ENCODE results near the gene SDK2.

Gene SDK2

DNA sequence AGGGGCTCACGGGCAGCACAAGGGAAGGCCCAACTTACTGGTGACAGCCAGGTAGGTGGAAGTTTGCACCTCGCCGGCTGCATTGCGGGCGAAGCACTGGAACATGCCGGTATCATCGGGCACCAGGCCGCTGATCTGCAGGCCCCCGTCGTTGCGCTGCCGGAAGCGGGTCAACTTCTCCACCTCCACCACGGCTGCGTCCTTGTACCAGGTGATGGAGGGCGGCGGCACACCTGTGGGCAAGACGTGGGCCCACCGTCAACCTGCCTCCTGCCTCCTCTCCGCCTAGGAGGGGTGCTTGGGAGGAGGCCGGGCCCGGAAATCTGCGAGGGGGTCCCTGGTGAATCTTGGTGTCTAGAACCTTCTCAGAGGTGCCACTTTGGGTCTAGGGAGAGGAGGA lies 208.8 kb downstream of the SDK2 start:
- TF ChIP-seq, protein P1, sequence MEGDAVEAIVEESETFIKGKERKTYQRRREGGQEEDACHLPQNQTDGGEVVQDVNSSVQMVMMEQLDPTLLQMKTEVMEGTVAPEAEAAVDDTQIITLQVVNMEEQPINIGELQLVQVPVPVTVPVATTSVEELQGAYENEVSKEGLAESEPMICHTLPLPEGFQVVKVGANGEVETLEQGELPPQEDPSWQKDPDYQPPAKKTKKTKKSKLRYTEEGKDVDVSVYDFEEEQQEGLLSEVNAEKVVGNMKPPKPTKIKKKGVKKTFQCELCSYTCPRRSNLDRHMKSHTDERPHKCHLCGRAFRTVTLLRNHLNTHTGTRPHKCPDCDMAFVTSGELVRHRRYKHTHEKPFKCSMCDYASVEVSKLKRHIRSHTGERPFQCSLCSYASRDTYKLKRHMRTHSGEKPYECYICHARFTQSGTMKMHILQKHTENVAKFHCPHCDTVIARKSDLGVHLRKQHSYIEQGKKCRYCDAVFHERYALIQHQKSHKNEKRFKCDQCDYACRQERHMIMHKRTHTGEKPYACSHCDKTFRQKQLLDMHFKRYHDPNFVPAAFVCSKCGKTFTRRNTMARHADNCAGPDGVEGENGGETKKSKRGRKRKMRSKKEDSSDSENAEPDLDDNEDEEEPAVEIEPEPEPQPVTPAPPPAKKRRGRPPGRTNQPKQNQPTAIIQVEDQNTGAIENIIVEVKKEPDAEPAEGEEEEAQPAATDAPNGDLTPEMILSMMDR (IDR thresholded peaks at IDR 0.05; ENCODE audit: insufficient read depth, low read depth, low read length, missing control alignments) = no peak

DNA sequence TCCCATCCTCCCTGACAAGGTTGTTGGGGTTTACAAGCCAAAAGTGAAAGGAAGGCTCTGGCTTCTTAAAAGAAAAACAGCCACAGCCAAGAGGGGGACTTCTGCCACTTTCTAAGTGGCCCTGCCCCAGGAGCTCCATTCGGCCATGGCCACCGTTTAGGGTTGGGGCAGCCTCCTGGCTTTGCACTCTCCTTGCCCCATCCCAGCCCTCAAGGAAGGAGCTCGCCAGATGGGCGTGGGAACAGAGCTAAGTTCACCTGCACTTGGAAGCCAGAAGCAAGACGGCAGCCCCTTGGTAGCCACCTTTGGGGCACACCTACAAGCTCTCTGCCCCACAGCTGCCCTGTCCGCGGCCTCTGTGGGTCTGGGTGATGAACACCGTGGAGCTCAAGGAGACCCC lies 210.1 kb downstream of the SDK2 start:
- no peak for DNase-seq (ENCODE audit: low read depth)
- TF ChIP-seq, protein P1 (IDR thresholded peaks at IDR 0.05; ENCODE audit: insufficient read depth, low read depth, low read length, missing control alignments) = no peak
- H3K4me3 ChIP-seq (ENCODE audit: low read length) = no peak overlapping the region

More for the DNA sequence above, 208.8 kb downstream of the SDK2 start:
- DNase-seq (ENCODE audit: low read depth) = no peak
- no peak overlapping the region for H3K4me3 ChIP-seq (ENCODE audit: low read length)

DNA sequence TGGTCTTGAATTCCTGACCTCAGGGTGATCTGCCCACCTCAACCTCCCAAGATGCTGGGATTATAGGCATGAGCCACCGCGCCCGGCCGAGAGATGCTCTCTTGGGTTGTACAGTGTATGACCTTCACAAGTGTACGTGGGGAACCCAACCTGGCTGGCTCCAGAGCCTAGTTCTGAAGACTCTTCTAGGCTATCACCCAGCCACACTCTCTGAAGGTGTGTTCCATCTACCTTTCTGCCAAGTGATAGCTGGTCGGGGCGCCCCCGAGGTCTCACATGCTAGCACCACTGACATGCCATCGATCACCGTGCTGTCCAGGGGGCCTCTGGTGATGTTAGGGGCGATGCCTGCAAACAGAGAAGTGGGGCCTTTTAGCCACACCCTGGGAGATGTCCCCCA lies 210.7 kb downstream of the SDK2 start:
- no peak for DNase-seq (ENCODE audit: low read depth)
- no peak overlapping the region for H3K4me3 ChIP-seq (ENCODE audit: low read length)
- TF ChIP-seq, protein P1 (IDR thresholded peaks at IDR 0.05; ENCODE audit: insufficient read depth, low read depth, low read length, missing control alignments) = no peak

DNA sequence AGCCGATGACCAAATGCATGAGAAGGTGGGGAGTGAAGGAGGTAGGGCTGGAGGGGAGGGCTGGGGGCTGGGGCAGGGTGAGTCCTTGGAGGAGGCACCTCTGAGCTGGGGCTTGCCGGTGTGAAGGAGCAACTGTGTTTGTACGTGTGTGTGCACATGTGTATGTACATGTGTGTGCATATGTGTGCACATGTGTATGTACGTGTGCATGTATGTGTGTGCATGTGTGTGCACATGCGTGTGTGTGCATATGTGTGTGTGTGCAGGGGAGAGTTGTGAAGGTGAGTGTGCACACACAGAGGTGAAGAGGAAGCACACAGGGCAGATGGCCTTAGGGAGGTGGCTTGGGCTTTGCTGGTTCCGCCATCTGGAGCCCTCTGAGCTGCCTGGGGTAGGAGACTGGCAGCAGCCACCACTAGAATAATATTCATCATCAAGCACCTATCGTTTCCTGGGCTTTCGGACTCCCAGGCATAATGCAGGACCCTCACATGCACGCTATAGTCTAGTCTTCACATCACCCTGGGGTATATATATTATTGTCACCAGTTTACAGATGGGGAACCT lies 211.5 kb downstream of the SDK2 start:
- no peak for DNase-seq (ENCODE audit: low read depth)
- TF ChIP-seq, protein P1 (IDR thresholded peaks at IDR 0.05; ENCODE audit: insufficient read depth, low read depth, low read length, missing control alignments) = no peak
- no peak overlapping the region for H3K4me3 ChIP-seq (ENCODE audit: low read length)

DNA sequence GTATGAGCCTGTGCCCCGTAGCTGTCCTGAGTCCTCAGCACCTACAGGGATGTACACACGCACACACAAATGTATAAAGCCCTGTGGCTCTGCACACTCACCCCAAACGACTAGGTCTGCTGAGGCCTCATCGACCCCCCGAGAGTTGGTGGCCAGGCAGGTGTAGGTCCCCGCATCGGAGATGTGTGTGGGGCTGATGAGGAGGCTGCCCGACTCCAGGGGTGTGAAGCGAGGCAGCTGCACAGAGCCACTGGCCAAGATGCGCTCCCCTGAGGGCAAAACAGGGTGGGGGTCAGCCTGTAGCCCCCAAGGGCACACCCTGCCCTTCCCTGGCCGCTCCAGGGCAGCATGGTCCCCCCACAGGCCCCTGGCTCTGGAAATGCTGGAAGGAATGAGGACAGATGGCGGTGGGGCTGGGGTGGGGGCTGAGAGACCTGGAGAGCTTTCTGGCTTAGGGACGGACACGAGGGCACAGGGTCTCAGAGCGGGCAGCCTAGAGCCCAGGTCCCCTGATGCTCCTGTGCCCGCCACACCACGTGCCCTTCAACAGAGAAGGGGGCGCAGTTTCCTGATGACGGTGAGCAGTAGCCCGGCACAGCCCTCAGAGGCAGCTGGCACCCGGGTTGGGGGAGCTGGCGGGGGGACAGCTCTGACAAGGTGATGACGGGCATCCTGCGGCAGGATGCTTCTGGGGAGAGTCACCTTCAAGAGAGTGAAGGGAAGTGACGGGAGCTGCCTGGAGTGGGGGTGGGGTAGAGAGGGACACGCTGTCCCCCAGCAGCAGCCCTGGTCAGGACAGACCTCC lies 212.6 kb downstream of the SDK2 start:
- H3K4me3 ChIP-seq (ENCODE audit: low read length) = no peak overlapping the region
- no peak for DNase-seq (ENCODE audit: low read depth)
- TF ChIP-seq, protein P1 (IDR thresholded peaks at IDR 0.05; ENCODE audit: insufficient read depth, low read depth, low read length, missing control alignments) = no peak

DNA sequence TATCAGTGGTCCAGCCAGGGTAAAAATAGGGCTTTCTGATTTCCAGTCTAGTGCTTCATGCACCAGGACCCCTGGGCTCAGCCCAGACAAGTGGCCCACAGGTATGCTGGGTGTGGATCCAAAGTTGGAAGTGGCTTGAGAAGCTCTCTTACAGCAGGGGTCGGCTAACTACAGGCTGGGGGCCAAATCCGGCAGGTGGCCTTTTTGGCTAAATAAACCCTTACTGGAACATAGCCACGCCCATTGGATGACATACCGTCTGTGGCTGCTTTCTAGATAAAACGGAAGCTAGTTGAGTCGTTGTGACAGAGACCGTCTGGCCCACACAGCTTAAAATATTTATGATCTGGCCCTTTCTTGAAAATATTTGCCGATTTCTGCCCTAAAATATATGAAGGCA lies 213.4 kb downstream of the SDK2 start:
- TF ChIP-seq, protein P1 (IDR thresholded peaks at IDR 0.05; ENCODE audit: insufficient read depth, low read depth, low read length, missing control alignments) = no peak
- no peak overlapping the region for H3K4me3 ChIP-seq (ENCODE audit: low read length)
- DNase-seq (ENCODE audit: low read depth) = no peak

Measured in epithelial cell of esophagus (primary cell).